NCI-H146 (cell line): ENCODE data around the gene IFIT5.
A peak's percentile ranks its signal among the peaks of the same experiment; 100 is the strongest.
"Not testable (repeated sequence)": the region's sequence is repeated elsewhere in the genome, so short reads cannot be mapped to it uniquely, and the experiment has no call there.

ENCODE experiments used
- DNase-seq: peaks from one replicate; lab custom pipeline; 2025; lab: John Stamatoyannopoulos, UW

Gene IFIT5, protein sequence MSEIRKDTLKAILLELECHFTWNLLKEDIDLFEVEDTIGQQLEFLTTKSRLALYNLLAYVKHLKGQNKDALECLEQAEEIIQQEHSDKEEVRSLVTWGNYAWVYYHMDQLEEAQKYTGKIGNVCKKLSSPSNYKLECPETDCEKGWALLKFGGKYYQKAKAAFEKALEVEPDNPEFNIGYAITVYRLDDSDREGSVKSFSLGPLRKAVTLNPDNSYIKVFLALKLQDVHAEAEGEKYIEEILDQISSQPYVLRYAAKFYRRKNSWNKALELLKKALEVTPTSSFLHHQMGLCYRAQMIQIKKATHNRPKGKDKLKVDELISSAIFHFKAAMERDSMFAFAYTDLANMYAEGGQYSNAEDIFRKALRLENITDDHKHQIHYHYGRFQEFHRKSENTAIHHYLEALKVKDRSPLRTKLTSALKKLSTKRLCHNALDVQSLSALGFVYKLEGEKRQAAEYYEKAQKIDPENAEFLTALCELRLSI

DNA sequence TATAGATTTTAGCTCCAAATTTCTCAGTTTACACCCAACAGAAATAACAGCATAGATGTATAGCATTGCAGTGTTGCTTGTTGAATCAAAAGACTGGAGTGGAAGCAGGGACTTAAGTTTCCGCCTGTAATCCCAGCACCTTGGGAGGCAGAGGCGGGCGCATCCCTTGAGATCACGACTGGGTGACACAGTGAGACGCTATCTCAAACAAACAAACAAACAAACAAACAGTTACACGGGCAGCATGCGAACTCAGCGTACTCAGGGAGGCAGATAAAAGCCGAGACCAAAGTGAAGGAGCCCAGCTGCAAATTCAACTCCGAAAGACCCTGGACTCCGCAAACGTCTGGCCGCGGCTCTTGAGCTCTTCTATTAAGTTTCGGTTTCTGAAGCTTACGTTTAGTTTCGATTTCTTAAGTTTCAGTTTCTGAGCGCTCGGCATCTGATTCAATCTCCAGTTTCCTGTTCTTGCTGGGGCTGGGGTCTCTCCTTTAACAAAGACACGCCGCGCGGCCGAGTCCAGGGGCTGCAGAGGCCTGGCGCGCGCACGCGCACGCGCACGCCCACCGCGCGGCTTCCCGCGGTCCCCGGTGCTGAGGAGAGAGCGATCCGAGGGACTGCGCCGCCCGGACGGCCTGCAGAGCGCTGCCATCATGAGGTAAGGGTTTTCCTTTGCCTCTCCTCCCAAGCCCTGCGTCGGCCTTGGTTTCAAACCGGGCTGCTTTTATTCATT, at the start of gene IFIT5:
Gene IFIT5 (plus strand): TSS at position 423 of the 733 bp plus-strand sequence. CDS start 231 bp downstream, at position 654.
- peak; percentile 65 for DNase-seq

DNA sequence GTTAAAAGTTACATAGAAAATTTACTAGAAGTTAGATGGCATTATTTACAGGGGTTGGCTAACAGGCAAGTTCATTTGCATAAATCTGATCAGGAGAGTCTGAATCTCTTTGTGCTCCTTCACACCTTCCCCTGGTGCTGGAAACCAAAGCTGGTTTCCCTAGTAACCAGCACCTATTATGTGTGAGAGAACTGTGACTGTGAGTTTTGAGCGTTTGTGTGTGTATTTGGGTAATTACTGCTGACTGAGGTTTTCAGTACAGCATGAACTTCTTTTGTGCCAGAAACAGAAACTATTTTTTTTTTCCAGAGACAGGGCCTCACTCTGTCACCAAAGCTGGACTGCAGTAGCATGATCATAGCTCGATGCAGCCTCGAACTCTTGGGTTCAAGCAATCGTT, 46.8 kb upstream of the IFIT5 start:
- DNase-seq = peak; percentile 58

DNA sequence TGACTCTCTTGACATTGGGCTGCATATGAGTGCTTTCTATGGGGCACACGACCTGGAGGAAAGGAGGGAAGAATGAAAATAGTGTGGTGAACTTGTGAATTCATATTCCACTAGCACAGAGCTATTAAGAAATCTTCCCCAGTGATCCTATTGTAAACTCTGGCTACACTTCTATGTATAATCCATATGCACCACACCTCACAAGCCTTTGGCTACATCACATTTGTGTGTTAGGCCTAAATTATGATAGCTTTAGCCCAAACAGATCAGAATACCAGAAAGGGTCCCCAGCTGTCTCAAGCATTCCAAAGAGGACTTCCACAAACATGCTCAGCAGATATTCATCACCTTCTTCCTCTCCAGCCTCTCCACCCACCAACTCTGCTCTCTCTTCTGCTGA, 46.2 kb upstream of the IFIT5 start:
- no peak for DNase-seq

DNA sequence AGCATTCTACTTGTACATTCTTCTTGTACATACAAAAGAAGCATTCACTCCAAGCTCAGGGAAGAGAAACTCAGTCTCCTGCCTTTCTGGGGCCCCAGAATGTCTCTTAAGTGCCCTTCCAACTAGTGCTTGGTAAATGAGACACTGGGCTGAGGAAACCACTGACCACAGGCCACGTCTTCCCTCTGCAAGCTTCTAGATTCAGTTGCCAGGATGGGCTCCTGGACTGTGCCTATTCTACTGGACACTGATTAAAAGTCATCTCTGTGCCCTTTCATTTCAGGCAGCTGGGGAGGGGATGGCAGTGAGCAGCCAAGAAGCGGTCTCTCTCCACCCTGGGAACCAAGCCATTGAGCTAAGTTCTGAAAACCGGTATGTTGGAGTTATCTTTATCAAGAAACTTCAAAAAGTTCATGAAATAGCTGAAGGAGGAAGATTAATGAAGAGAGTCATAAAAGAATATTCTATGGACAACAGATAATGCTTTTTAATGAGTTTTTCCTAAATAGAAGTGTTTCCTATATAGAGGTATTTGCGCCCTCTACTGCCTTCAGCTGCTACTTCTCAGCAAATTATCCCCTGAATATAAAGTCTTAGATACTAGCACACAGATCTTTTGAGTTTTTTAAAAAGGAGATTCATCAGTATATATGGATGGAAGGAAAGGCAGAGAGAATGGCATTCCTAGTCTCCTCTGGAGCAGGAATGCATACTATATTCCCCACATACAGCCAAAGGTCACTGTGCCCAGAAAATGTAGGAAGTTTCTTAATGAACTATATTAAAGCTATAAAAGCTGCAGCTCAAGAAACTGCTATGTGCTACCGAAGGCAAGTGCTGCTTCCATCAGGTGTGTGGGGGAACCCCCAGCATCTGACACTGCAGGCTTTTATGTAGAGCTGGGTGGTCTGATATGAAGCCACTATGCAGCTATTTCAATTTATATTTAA, 44.9 kb upstream of the IFIT5 start:
- no peak for DNase-seq

DNA sequence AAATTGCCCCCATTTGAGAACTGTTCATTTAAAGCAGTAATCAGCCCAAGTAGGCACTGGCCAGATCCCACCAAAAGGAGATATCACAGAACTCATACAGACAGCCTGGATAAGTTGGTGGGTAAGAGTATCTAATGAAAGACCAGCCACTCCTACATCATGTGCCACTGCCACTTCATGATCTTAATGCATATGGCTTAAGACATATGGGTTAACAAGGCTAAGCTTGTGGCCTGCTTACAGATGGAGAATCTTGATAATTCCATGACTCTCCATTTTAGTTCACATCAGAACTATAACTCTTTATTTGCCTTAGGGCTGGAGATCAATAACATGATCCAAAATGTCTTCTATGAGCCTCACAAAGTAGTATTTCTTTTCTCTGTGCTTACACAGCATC, 43.3 kb upstream of the IFIT5 start:
- no peak for DNase-seq

DNA sequence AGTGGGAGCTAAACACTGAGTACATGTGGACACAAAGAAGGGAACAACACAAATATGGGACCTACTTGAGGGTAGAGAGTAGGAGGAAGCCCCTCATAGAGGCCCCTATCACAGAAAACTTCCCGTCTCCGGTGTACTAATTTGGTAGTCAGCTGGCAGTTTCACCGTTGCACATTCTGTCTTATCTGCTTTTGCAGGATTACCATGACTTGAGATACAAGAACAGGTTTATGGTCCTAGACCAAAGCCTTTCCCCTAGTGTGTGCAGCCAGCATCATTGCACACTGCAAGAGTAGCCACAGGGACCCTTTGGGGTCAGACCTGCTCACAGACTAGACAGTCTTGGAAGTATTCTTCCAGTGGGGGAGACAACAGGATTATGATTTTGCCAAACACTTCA, 42.4 kb upstream of the IFIT5 start:
- no peak for DNase-seq

DNA sequence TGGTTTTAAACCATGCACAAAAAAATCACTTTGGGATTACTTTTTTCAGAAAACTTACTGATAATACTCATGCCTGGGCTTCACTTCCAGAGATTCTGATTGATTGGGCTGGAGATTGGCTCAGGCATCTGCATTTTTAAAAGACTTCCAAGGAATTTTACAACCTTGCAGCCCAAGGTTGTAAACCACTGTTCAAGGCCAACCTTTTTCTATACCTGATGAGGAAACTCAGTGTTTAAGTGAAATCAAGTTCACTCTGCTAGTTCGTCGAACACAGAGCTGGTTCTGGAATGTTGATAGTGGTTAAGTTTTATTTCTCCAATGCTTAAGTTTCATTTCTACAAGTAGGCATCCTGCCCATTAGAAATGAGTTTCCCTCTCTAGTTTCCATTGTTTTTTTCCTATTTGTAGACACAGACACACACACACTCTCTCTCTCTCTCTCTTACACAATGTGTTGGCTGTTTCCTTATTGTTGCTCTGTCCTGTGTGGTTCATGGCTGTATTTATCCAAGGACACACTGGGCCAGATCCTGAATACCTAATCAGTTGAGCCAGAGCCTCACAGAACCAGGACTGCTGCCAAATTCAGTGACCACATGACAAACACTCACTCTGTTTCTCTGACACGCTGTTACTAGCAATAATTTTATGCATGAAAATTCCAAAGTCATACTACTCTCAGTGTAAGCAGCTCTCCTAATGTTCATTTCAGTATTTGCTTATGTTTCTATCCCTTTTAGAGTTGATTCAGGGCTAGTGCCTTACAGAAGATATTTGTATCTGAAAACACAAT, 40.3 kb upstream of the IFIT5 start:
- no peak for DNase-seq

DNA sequence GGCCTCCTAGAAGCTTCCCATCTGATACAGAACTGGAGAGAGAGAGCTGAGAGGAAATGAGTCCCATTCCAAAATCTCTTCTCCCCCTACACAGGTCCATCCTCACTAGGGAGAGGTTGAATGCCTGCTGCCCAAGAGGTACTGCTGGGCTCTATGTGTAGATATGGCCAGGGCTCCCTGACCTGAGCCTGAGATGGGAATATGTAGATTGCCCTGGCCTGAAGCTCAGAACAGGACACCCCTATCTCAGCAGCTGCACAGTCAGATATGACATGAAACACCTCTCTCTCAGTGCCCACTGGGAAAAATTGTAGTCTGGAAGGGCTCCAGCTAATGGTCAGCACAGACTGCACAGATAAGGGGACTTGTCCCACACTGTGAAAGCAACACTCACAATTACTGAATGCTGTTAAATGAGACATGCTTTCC, 39.6 kb upstream of the IFIT5 start:
- no peak for DNase-seq

DNA sequence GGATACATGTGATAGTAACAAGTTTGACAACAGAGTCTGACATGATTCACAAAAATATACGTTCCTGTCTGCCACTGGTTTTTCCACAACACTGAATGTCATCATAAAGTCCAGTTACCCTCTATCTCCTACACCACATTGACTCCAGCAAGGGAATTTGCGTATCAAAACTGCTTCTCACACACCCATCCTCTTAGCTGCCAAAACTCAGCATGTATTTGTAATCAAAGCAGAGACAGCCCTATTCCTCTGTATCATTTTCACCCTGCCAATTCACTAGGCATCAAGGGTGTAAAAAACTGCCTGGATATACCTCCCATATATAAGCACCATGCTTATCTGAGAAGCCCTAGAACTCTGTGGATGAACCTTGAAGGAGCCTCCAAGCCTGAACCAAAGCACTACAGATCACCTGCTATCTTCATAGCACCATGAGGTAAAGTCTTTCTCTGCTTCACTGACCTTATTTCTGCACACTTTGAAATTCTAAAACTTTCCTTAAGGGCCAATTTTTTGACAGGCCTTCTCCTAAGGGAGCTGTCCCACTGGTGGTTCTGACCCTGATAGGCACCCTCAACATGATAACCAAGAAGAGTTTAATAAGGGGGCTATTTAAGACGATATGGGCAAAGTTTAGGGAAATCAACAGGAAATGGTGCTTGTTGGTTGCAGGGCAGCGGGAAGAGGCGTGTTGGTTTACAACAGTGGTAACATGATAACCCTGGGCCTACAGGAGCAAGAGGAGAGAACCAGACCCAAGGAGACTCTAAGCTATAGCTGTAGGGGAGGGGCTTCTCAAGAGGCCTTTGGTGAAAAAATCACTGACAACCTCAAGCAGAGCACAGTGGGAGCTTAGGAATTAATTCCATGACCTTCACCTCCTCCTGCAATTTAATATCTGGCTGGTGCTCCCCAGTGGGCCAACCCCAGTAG, 36.4 kb upstream of the IFIT5 start, which contains the start of gene IFIT1B:
Gene IFIT1B (plus strand): TSS at position 352 of the 933 bp plus-strand sequence. CDS start 80 bp downstream, at position 432.
- no peak for DNase-seq

DNA sequence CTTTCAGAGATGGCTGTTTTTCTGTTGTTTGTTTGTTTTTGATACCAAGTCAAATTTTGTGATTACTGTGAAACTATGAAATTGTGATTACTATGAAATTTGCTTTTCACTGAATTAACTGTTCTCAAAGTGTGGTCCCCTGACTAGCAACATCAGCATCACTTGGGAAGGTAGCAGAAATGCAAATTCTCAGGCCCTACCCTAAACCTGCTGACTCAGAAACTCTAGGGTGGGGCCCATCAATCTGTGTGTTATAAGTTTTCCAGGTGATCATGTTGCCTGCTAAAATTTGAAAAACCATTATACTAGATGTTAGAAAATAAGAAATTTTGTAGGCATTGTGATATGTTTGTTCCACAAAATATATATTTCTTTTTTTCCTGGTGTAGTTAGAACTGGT, 35.3 kb upstream of the IFIT5 start:
- DNase-seq = no peak

DNA sequence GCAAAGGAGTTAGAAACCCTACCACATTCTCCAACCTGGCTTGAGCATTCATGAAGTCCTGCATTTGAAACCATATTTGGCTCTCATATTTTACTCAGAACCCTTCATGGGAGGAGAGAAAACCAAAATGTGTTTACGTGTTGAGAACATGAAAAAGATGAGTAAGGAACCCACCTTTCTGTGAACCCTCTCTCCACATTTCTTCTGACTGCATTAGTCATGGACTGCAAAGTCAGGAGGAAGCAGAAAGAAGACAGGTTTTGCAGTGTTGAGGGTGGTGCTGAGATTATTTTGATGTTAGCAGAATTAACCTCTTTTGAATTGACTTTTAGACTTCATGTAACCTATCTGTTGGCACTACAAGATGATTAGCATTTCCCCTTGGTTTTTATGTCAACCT, 31.6 kb upstream of the IFIT5 start:
- no peak for DNase-seq

DNA sequence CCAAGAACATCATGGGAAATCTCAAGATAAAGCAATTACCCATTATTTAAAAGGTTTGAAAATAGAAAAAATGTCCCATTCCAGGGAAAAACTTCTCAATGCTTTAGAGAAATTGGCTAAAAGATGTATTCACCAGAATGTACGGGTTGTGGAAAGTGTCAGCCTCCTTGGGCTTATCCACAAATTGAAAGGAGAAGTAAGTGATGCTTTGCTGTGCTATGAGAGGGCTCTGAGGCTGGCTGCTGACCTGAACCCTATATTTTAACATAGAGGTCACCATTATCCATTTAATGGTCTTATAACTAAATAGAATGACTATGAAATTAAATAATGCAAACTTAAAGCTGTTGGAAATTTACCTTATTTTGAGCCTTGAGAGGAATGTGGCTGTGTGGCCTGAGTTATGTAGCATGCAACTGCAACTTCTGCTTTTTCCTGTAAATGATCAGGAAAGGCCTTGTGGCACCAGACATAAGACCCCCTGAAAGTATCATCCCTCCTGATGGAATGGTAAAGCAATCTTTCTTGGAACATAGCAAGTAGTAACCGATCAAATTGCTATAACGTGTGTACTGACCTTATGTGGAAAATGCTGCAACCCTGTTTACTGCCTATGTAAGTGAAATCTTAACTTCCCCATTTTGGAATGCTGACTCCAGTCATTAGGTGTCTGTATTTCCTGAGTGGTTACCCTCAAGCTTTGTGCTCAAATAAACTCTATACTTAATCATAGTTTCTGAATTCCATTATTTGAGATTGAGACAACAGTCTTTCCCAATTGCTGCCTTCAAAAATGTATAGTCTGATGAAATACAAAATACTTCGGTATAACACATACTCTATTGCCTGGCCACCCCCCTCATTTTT, 29.7 kb upstream of the IFIT5 start:
- no peak for DNase-seq

DNA sequence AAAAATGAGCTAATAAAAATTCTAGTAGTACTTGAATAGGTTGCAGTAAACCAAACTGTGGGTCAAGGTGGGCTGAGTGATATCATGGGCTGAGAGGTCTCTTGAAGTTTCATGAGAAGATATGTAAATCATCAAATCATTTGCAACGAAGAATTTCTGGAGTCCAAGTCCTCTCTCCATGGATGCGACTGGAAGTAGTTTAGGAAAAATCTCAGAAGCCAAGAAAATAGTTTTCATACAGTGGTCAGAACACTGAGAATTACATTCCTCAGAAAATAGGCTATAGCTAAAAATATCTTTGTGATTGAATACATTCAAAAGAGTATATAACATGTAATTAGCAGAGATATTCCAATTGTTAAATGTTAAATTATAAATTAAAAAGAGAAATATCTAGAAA, 25.6 kb upstream of the IFIT5 start:
- DNase-seq = no peak

DNA sequence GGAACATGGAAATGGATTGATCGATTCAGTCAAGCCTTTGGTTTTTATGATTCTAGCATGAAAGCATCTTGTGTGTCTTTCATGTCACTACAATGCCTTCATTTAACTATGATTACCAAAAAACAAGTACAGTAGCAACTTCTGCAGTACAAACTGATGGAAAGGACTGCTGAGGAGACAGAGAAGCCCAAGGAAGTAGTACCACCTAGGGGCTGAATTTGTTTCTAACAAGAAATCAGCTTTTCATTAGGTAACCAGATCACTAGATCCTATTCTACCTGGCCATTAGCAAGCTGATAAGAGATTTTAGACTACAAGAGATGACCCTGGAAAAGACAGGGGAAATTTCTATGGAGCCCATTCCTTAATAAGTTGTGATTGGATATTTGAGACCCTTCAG, 25.1 kb upstream of the IFIT5 start:
- DNase-seq = peak; percentile 28

DNA sequence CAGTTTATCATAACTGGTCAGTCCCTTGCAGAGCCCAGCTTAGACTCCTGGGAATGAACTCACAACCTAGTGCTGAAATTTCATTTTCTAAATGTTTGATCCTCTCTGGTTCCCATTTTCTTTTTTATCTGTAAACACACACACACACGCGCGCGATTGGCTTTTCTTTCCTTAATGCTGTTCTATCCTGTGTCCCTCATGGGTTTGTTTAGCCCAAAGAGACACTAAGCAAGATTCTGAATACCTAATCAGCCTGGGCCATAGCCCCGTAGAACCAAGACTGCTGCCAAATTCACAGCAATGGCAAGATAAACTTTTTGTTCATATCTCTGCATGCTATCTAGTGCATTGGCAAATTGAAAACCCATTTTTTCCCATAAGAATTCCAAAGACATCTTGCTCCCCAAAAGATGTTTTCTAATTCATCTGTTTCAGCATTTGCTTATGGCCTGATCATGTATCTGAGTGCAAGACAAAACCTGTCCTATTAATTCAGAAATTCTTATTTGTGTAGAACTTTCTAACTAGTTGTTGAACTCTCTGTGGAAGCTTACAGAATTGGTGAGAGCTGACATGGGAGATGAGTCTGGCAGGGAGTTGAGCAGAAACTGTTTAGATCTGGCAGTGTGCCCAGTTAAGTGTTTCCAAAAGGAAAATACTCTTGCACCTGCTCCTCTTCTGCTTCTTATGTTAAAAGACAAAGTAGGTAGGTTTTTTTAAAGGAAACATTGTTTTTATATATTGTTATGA, 23.7 kb upstream of the IFIT5 start:
- DNase-seq = no peak

DNA sequence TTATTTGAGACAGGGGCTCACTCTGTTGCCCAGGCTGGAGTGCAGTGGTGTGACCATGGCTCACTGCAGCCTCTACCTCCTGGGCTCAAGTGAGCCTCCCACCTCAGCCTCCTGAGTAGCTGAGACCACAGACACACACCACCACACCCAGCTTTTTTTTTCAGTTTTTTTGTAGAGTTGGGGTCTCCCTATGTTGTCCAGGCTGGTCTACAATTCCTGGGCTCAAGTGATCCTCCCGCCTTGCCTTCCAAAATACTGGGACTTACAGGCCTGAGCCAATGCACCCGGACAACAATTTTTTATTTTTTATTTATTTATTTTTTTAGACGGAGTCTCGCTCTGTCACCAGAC, 23.2 kb upstream of the IFIT5 start:
- DNase-seq = not testable (repeated sequence)

DNA sequence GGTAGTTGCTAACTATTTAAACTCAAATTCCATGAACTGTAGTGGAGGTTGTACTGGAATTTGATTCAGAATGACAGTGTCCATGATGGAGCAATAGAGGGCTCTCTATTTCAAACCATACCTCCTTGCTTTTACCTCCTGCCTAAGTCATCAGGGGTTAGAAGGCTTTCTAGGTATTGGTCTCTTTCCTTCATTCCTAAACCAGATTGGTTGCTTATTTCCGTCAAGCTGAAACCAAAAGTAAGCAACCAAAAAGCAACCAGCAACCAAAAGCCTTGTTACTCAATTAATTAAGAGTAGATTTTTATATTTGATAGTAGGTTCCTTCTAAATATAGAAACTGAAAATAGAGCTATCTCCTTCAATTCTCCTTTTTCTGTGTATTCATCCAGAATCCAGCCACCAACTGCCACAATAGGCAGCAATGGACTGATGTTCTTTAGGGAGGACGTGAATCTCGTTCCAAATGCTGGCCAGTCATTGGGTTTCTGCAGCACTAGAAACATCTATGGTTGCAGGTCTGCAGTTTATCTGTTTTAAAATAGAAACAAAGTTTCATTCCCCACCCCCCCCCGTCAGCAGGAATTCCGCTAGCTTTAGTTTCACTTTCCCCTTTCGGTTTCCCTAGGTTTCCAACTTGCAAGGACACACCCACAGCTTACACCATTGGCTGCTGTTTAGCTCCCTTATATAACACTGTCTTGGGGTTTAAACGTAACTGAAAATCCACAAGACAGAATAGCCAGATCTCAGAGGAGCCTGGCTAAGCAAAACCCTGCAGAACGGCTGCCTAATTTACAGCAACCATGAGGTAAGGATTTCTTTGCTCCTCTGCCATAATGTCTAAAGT, 22.2 kb upstream of the IFIT5 start, which contains the start of gene IFIT1:
Gene IFIT1 (plus strand): TSS at position 717 of the 850 bp plus-strand sequence. CDS start 90 bp downstream, at position 807.
- peak; percentile 48 for DNase-seq
